ENCODE measurements around the gene DLGAP3.

DNA sequence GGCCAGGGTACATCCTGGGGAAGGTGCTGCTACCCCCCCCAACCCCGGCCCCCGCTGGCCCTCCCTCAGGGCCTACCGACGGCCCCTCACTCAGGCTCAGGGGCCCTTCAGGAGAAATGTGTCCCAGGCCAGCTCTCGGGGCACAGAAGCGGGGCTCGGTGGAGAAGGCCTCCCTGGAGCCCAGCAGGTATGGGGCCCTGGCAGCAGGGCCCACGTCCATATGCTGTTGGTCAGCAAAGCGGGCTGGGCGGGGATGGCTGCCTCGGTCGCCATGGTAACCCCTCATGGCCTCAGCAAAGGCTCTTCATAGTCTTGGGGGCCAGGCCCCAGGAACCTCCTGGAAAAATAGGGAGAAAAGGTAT is 24.4 kb downstream of the DLGAP3 start:
- TF ChIP-seq POLR2A (IDR thresholded peaks at IDR 0.05), result no peak
- TF ChIP-seq, protein P1, sequence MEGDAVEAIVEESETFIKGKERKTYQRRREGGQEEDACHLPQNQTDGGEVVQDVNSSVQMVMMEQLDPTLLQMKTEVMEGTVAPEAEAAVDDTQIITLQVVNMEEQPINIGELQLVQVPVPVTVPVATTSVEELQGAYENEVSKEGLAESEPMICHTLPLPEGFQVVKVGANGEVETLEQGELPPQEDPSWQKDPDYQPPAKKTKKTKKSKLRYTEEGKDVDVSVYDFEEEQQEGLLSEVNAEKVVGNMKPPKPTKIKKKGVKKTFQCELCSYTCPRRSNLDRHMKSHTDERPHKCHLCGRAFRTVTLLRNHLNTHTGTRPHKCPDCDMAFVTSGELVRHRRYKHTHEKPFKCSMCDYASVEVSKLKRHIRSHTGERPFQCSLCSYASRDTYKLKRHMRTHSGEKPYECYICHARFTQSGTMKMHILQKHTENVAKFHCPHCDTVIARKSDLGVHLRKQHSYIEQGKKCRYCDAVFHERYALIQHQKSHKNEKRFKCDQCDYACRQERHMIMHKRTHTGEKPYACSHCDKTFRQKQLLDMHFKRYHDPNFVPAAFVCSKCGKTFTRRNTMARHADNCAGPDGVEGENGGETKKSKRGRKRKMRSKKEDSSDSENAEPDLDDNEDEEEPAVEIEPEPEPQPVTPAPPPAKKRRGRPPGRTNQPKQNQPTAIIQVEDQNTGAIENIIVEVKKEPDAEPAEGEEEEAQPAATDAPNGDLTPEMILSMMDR (IDR thresholded peaks at IDR 0.05), result no peak

All from heart left ventricle (tissue), 13 donors.